Stomach (tissue), 9 donors: ENCODE results near the gene TXNL4A. TPM values are rescaled to one million over a fixed set of nuclear protein-coding genes. Genes with fewer than 3 reads are reported as not detected.

ENCODE experiments used
- DNase-seq, 2 donors: peaks; one replicate each; pipeline versions ENCODE4 v3.0.0 to v3.0.0-alpha.2; 2013 to 2019
- H3K27ac ChIP-seq, 5 donors: fragments of 200-600 bp in 4 of 5; sonication (generic) in 4 of 5; one replicate each; pipeline ENCODE4 v1.5.1; 2013 to 2019; ENCODE audit warnings: mild to moderate bottlenecking in 1 of 5, moderate library complexity in 1 of 5
- H3K27me3 ChIP-seq, 3 donors: fragments of 200-600 bp; sonication (generic); one replicate each; pipeline ENCODE4 v1.5.1; 2017 to 2019; ENCODE audit warnings: mixed run types in 1 of 3
- H3K36me3 ChIP-seq, 4 donors: fragments of 200-600 bp; sonication (generic); 1 replicate in 3 of 4; 2 replicates in 1 of 4; pipeline ENCODE4 v1.5.1; 2016 to 2019
- H3K4me1 ChIP-seq, 4 donors: fragments of 200-600 bp; sonication (generic); one replicate each; pipeline ENCODE4 v1.5.1; 2016 to 2019
- H3K4me3 ChIP-seq, 4 donors: fragments of 200-600 bp; sonication (generic) in 3 of 4; one replicate each; pipeline ENCODE4 v1.5.1; 2016 to 2019; ENCODE audit warnings: mild to moderate bottlenecking in 1 of 4
- H3K9me3 ChIP-seq, 4 donors: fragments of 200-600 bp; sonication (generic); one replicate each; pipeline ENCODE4 v1.5.1; 2016 to 2019
- EP300 ChIP-seq: sonication (generic); formaldehyde crosslinking; IDR thresholded peaks from one replicate; pipeline ENCODE4 v1.6.1; 2017; ENCODE audit warnings: antibody characterized with exemption
- POLR2A ChIP-seq, 4 donors: fragments of 450-650 bp; IDR thresholded peaks; one replicate each; pipeline ENCODE4 v1.6.1; 2016; ENCODE audit warnings: antibody characterized with exemption in 4 of 4, control low read depth in 2 of 4, mild to moderate bottlenecking in 1 of 4, moderate library complexity in 1 of 4
- POLR2AphosphoS5 ChIP-seq, 3 donors: sonication (generic); formaldehyde crosslinking; IDR thresholded peaks; one replicate each; pipeline ENCODE4 v1.6.1; 2016; ENCODE audit warnings: antibody characterized with exemption in 3 of 3
- WGBS, 5 donors: extraction: QIAGEN DNeasy Blood & Tissue Kit in 3 of 5; methylation state at CpG; one replicate each; pipeline versions ENCODE4 v1.1.5 to v1.1.7; 2013 to 2018; 5-methylcytosine and 5-hydroxymethylcytosine counted together
- intact Hi-C: fragments of 100-400 bp; cut with DNase I; formaldehyde crosslinking; loops from one replicate; pipeline ENCODE4 v1.15.1; 2023; ENCODE audit warnings: low total_unique reads
- polyA plus RNA-seq, 3 donors: library from polyadenylated mRNA; stranded (reverse); fragments of 200-250 nt; gene quantifications; one replicate each; pipeline ENCODE4 v1.2.3, GENCODE V29; 2013
- total RNA-seq, 5 donors: library from RNA; depleted of rRNA; stranded (reverse); fragments of >200 nt; gene quantifications; one replicate each; pipeline versions ENCODE4 v1.1.0 to v1.2.3, GENCODE V29; 2014 to 2016
- TF ChIP-seq, protein P1 (sequence below), 7 experiments: fragments of 450-650 bp in 4 of 7; fragments of 200-600 bp in 3 of 7; sonication (generic) in 3 of 7; IDR thresholded peaks; one replicate each; pipeline ENCODE4 v1.5.1; 2016 to 2019; ENCODE audit warnings: antibody characterized with exemption in 7 of 7, control low read depth in 2 of 7, mild to moderate bottlenecking in 1 of 7
- donor health status: healthy with polysubstance abuse.
- donor health status: Bipolar disorder and iron deficiency.
- donor health status: healthy.

Gene TXNL4A
- total and polyA plus RNA-seq, 8 donors = 12.9 to 146 (median 59.4) TPM

DNA sequence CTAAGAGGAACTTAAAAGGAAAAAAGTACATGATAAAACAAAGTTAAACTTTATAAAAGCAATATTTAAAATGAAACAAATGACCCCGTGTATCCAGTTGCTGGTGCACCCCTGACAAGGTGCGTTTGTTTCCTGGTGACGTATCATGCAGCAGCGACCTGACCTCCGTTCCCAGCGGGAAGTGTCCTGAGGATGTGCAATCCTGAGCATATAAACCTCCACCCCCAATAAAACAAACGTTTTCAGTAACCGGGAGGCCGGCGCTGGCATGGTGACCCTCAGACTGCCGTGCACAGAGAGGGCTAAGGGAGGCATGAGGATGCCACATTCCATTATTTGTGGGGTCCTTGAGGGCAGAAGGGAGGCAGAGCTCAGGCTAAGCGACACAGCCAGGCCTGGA, 51.7 kb downstream of the TXNL4A start:
- Histone ChIP-seq H3K27me3 (no peaks in the 10 kb centered on the region), H3K4me3 (no peak overlapping the region), H3K36me3 (peaks cover 19 to 85% (median 76%) of the 10 kb centered on the region in 4 donors), H3K9me3 (peaks cover 0 to 38% (median 19%) of the 10 kb centered on the region in 4 donors), H3K4me1 (peaks cover 7 to 27% (median 23%) of the 10 kb centered on the region in 4 donors), H3K27ac (no peak overlapping the region)
- TF ChIP-seq POLR2AphosphoS5 (IDR thresholded peaks at IDR 0.05) (no peak), EP300 (no peak), POLR2A (IDR thresholded peaks at IDR 0.05) (no peak)
- TF ChIP-seq, protein P1, sequence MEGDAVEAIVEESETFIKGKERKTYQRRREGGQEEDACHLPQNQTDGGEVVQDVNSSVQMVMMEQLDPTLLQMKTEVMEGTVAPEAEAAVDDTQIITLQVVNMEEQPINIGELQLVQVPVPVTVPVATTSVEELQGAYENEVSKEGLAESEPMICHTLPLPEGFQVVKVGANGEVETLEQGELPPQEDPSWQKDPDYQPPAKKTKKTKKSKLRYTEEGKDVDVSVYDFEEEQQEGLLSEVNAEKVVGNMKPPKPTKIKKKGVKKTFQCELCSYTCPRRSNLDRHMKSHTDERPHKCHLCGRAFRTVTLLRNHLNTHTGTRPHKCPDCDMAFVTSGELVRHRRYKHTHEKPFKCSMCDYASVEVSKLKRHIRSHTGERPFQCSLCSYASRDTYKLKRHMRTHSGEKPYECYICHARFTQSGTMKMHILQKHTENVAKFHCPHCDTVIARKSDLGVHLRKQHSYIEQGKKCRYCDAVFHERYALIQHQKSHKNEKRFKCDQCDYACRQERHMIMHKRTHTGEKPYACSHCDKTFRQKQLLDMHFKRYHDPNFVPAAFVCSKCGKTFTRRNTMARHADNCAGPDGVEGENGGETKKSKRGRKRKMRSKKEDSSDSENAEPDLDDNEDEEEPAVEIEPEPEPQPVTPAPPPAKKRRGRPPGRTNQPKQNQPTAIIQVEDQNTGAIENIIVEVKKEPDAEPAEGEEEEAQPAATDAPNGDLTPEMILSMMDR (IDR thresholded peaks at IDR 0.05) = no peak
- 93 to 95% (median 94%) methylated on average over 12 of the region's 12 CpGs for WGBS, 5 donors
- intact Hi-C loops = no loop called here
- DNase-seq = no peak

DNA sequence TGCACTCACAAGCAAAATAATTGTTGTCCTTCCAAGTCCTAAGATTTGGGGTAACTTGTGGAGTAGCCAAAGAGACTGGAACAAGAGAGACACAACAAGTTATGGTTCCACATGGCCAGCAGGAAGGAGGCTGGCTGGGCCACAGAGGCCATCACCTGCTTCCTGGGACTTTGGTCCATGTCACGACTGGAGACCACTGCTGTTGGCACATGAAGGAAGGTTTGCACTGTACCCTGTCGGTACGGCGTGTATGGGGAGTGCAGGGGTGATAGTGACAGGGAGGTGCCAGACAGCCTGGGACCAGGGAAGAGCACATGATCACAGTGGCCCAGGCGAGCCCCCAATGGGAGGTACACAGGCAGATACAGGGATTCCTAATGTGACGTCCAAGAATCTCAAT, 52.4 kb downstream of the TXNL4A start:
- H3K4me3 ChIP-seq = no peak overlapping the region
- peaks cover 16 to 82% (median 70%) of the 10 kb centered on the region in 4 donors for H3K36me3 ChIP-seq
- intact Hi-C loops = no loop called here
- no peak for DNase-seq
- H3K4me1 ChIP-seq = peaks cover 7 to 21% (median 17%) of the 10 kb centered on the region in 4 donors
- TF ChIP-seq POLR2AphosphoS5 (IDR thresholded peaks at IDR 0.05) (no peak), EP300 (no peak), POLR2A (IDR thresholded peaks at IDR 0.05) (no peak)
- TF ChIP-seq, protein P1 (IDR thresholded peaks at IDR 0.05) = no peak
- H3K27ac ChIP-seq = no peak overlapping the region
- peaks cover 0 to 46% (median 24%) of the 10 kb centered on the region in 4 donors for H3K9me3 ChIP-seq
- H3K27me3 ChIP-seq = no peaks in the 10 kb centered on the region
- WGBS, 5 donors = 94 to 98% (median 97%) methylated on average over 6 of the region's 6 CpGs

DNA sequence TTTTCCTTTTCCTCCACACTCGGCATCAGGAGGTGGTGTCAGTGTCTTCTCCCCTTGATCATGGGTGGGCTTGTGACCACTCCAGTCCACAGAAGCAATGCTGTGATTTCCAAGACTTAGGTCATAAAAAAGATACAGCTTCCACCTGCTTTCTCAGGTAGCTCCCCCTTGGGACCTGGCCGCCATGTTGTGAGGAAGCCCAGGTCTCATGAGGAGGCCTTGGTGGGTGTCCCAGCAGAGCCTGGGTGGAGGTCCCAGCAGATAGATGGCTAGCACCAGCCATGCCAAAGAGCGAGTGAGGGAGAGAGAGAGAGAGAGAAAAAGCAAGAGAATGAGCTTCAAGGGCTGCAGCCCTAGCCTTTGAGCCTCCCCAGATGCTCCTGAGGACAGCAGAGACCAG, 52.9 kb downstream of the TXNL4A start:
- Histone ChIP-seq H3K36me3 (peaks cover 16 to 78% (median 67%) of the 10 kb centered on the region in 4 donors), H3K9me3 (peaks cover 0 to 50% (median 25%) of the 10 kb centered on the region in 4 donors), H3K4me1 (peaks cover 7 to 21% (median 16%) of the 10 kb centered on the region in 4 donors), H3K27ac (no peak overlapping the region), H3K27me3 (no peaks in the 10 kb centered on the region), H3K4me3 (no peak overlapping the region)
- intact Hi-C loops = no loop called here
- 93 to 100% (median 98%) methylated on average over 3 of the region's 3 CpGs for WGBS, 5 donors
- DNase-seq = no peak
- TF ChIP-seq POLR2A (IDR thresholded peaks at IDR 0.05) = no peak
- TF ChIP-seq, protein P1 (IDR thresholded peaks at IDR 0.05) = no peak
- no peak for TF ChIP-seq EP300
- TF ChIP-seq POLR2AphosphoS5 (IDR thresholded peaks at IDR 0.05) = no peak

DNA sequence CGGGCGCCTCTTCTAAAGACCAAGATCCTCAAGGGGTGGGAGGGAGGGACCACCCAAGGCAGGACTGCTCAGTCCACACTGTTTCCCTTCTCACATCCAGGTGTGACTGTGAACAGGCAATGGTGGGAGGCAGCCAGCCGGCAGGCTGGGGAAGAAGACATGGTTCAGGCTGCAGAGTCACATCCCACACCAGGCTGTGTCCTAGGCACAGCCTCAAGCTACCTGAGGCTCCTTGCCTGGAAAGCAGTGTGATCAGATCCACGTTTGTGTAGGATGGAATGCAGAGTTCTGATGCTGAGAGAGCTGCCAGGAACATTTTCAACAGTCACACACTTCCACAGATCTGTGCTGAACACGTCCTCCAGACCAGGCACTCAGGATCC, 53.3 kb downstream of the TXNL4A start:
- H3K4me1 ChIP-seq = peaks cover 7 to 21% (median 16%) of the 10 kb centered on the region in 4 donors
- no peak for DNase-seq
- H3K4me3 ChIP-seq = no peak overlapping the region
- intact Hi-C loops = no loop called here
- no peaks in the 10 kb centered on the region for H3K27me3 ChIP-seq
- TF ChIP-seq POLR2A (IDR thresholded peaks at IDR 0.05) = no peak
- TF ChIP-seq, protein P1 (IDR thresholded peaks at IDR 0.05) = no peak
- no peak for TF ChIP-seq POLR2AphosphoS5 (IDR thresholded peaks at IDR 0.05)
- no peak for TF ChIP-seq EP300
- H3K36me3 ChIP-seq = peaks cover 12 to 74% (median 66%) of the 10 kb centered on the region in 4 donors
- H3K9me3 ChIP-seq = peaks cover 0 to 54% (median 29%) of the 10 kb centered on the region in 4 donors
- H3K27ac ChIP-seq = no peak overlapping the region
- WGBS, 5 donors = 68 to 87% (median 82%) methylated on average over 5 of the region's 5 CpGs
